Brain microvascular endothelial cell (primary cell): ENCODE data around the gene LCK.
"Not testable (repeated sequence)": the region's sequence is repeated elsewhere in the genome, so short reads cannot be mapped to it uniquely, and the experiment has no call there.

Experiments
- DNase-seq: peaks from one replicate; pipeline ENCODE4 v3.0.0-alpha.2; 2020
- H3K27ac ChIP-seq: fragments of 250-450 bp; sonication (Bioruptor Pico); 2 replicates; pipeline ENCODE4 v1.5.1; 2020; ENCODE audit warnings: mild to moderate bottlenecking, moderate library complexity
- H3K27me3 ChIP-seq: fragments of 250-450 bp; sonication (Bioruptor Pico); replicated peaks from 2 replicates; pipeline ENCODE4 v1.5.1; 2020; ENCODE audit warnings: mild to moderate bottlenecking
- H3K36me3 ChIP-seq: fragments of 250-450 bp; sonication (Bioruptor Pico); replicated peaks from 2 replicates; pipeline ENCODE4 v1.5.1; 2020; ENCODE audit warnings: mild to moderate bottlenecking
- H3K4me3 ChIP-seq: 2 replicates; pipeline ENCODE4 v1.5.1; 2011; ENCODE audit warnings: low read depth, mild to moderate bottlenecking, control low read depth, low read length, moderate library complexity
- CTCF ChIP-seq: IDR thresholded peaks from 2 replicates; pipeline ENCODE4 v1.5.1; 2011; ENCODE audit warnings: low read depth, mild to moderate bottlenecking, moderate library complexity, low read length, control low read depth, inconsistent platforms; ENCODE audit errors: missing control alignments
- in situ Hi-C: cut with HindIII; loops from 2 replicates; pipeline ENCODE4 v1.10.0; 2017; ENCODE audit warnings: low sequenced_read_pairs, low pct_ligation_motif_present

LCK gene

GRCh38 chr1:32274646-32275340 lies 23.7 kb downstream of the LCK start:
- TF ChIP-seq CTCF: no peak
- H3K27me3 ChIP-seq: peaks cover 2% of the 10 kb centered on the region
- H3K4me3 ChIP-seq: no peak overlapping the region
- in situ Hi-C loops: no loop called here
- H3K27ac ChIP-seq: no peak overlapping the region
- no peaks in the 10 kb centered on the region for H3K36me3 ChIP-seq
- DNase-seq: no peak

- Histone ChIP-seq H3K4me3 (no peak overlapping the region), H3K36me3 (no peaks in the 10 kb centered on the region), H3K27ac (no peak overlapping the region), H3K27me3 (peaks cover 2% of the 10 kb centered on the region)
- no peak for DNase-seq
- in situ Hi-C loops: no loop called here
- no peak for TF ChIP-seq CTCF
Measured at GRCh38 chr1:32275424-32275823, 24.4 kb downstream of the LCK start.

GRCh38 chr1:32276032-32276782 lies 25.1 kb downstream of the LCK start:
- Histone ChIP-seq H3K27me3 (peaks cover 2% of the 10 kb centered on the region), H3K4me3 (no peak overlapping the region), H3K36me3 (no peaks in the 10 kb centered on the region), H3K27ac (no peak overlapping the region)
- in situ Hi-C loops: no loop called here
- DNase-seq: no peak
- no peak for TF ChIP-seq CTCF

- in situ Hi-C loops, DNase-seq, H3K4me3 ChIP-seq, H3K27ac ChIP-seq, H3K36me3 ChIP-seq, H3K27me3 ChIP-seq: not testable (repeated sequence)
Measured at GRCh38 chr1:32284777-32285176, 33.7 kb downstream of the LCK start.

- DNase-seq: no peak
- Histone ChIP-seq H3K27me3 (no peaks in the 10 kb centered on the region), H3K36me3 (no peaks in the 10 kb centered on the region), H3K27ac (no peak overlapping the region), H3K4me3 (no peak overlapping the region)
- TF ChIP-seq CTCF: no peak
- in situ Hi-C loops: no loop called here
Measured at GRCh38 chr1:32285658-32286057, 34.6 kb downstream of the LCK start.

- no peaks in the 10 kb centered on the region for H3K36me3 ChIP-seq
- no peak for DNase-seq
- H3K27ac ChIP-seq: no peak overlapping the region
- H3K4me3 ChIP-seq: no peak overlapping the region
- no peak for TF ChIP-seq CTCF
- in situ Hi-C loops: no loop called here
- H3K27me3 ChIP-seq: no peaks in the 10 kb centered on the region
Measured at GRCh38 chr1:32286763-32287162, 35.7 kb downstream of the LCK start.
